GM12878 (cell line): Measurements from ENCODE around the gene PSMD13.

Source experiments
- BHLHE40 ChIP-seq, 2 experiments: fragments of 450-650 bp in 1 of 2; IDR thresholded peaks; 2 replicates each; pipeline ENCODE4 v1.6.1; 2011 to 2017; ENCODE audit warnings: low read depth in 2 of 2, borderline replicate concordance in 1 of 2, improper control_type of control experiment in 1 of 2, low read length in 1 of 2, mild to moderate bottlenecking in 1 of 2
- YY1 ChIP-seq: IDR thresholded peaks from 2 replicates; pipeline ENCODE4 v1.6.1; 2011; ENCODE audit warnings: low read depth, mild to moderate bottlenecking, low read length

DNA sequence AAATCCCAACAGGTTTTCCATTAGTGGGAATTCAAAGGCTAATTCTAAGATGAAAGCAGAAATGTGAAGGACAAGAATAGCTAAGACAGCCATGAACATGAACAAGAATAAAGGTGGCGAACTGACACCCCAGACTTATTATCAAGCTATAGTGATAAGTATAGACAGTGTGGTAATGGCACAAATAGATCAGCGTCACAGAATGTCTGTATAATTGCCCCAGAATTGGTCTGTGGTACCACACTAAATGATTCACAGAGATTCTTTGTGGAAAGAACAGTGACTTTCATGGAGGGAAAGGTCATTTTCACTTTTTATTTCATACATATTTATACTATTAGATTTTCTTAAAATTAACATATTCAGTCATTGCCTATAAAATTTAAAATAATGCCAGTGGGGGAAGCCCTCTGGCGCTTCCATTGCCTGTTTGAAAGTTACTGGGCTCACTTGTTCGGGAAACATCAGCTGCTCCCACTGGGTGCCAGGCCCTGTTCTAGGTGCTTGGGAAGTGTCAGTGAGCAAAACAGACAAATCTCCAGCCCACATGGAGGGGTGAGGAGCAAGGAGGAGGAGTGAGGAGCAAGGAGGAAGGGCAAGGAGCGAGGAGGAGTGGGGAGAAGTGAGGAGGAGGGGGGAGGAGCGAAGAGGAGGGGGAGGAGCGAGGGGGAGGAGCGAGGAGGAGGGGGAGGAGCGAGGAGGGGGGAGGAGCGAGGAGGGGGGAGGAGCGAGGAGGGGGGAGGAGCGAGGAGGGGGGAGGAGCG lies 30.1 kb downstream of the PSMD13 start:
- TF ChIP-seq YY1 (no peak), BHLHE40 (IDR thresholded peaks at IDR 0.05; ENCODE audit: borderline replicate concordance in 1 of 2, low read depth in 2 of 2, low read length in 1 of 2) (no peak)
